Measurements from ENCODE around the gene SMURF1. TPM values are rescaled to one million over a fixed set of nuclear protein-coding genes. Genes with fewer than 3 reads are reported as not detected.

The SMURF1 gene
- total and polyA plus RNA-seq, 2 of the 8 experiments (the other 6 are each of a cell fraction or from before 2014, with no cell fraction given): 9.6 to 24.5 TPM

- TF ChIP-seq EGR1 (IDR thresholded peaks at IDR 0.05; ENCODE audit: borderline replicate concordance, low read depth, low read length): no peak
Observed at GRCh38 chr7:99098286-99098823, 45.6 kb downstream of the SMURF1 start (continued).

All from H1 (cell line).